Fibroblast of peridontal ligament (primary cell): Measurements from ENCODE around the gene ETV3L.

Experiments used
- DNase-seq: peaks from one replicate; pipeline ENCODE4 v3.0.0-alpha.2; 2010; ENCODE audit errors: extremely low read depth

The ETV3L gene

DNA sequence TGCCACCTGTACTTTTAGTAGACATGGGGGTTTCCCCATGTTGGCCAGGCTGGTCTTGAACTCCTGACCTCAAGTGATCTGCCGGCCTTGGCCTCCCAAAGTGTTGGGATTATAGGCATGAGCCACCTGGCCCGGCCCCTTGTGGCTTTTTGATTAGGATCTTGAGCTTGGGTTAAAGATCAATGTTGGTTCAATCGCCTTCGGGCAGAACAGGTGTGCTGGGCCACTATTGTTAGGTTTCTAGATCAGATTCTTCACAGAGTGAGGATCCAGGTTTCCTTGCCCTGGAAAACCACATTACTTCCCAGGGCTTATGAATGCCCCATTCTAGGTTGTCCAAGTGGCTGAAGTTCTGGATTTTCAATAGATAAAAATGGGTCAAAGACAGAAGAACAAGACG, 32.5 kb upstream of the ETV3L start:
- DNase-seq = no peak

DNA sequence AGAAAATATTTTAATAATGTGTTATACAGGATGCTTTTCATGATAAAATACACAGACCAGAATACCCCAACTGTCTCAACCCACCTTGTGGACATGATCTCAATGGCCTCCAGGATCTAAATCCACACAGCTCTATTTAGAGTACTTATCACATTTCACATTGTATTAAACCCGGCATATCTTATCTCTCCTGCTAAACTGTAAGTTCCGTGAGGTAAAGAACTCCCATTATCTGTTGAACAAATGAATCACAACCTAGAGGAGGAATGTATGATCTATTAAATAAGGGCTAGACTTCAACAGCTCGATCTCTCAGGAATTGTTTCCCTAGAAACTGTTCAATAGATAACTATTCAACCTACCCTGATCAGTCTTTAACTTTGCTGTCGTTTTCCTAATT, 31.7 kb upstream of the ETV3L start:
- DNase-seq = no peak

GRCh38 chr1:157124855-157125254, 25.2 kb upstream of the ETV3L start:
- no peak for DNase-seq

DNA sequence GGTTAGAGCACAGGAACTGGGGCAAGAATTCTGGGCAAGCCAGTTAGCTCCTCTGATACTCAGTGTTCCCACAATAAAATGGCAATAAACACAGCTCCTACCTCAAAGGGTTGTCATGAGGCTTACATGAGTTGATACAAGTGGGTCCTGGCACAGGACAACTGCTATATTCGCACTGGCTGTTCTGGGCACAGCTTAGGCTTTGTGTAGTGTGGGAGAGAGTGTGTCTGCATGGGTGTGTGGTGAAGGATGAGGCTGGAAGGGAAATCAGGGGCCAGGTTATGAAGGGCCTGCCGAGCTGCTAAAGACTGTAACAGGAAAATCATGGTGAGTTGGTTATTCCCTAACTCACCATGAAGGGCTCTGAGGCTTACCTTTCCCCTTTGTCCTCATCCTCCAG, 19.8 kb upstream of the ETV3L start:
- no peak for DNase-seq

DNA sequence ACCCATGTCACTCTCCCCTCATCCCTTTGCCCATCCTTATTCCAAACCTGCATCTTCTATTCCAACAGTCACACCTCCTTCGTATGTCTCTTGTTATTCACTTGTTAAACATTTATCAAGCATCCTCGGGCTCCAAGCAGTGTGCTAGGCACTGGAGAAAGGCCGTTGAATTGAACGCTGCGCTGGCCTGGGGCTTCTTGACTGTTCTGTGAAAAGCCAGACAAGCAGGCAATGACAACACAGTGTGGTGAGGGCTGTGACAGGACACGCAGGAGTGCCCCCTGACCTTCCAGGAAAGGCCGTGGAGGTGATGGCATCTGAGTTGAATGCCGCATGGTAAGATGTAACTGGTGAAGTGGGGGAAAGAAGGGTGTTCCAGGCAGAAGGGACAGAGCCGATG, 19.4 kb upstream of the ETV3L start:
- DNase-seq = no peak

GRCh38 chr1:157117527-157118057, 18.0 kb upstream of the ETV3L start:
- DNase-seq = no peak

- no peak for DNase-seq
Measured at GRCh38 chr1:157116737-157117103, 17.1 kb upstream of the ETV3L start.

- no peak for DNase-seq
Measured at GRCh38 chr1:157115851-157116736, 16.5 kb upstream of the ETV3L start.

DNA sequence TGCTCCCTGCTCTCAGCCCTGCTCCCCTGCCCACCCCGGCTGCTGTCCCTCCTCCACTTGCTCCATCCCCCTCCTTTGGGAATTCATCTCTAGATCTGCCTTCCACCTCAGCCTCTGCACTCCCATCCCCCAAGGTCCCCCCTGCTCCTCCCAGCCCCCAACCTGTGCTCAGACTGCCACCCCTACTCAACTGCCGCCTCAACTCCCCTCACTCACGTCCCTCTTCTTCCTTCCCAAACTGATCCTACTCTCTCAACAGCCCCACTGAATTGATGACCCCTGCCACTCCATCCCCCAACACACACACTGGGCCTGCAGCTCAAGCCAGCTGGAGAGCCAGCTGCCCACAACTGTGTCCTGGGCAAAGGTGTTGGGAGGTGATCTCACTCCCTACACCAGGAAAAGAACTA, 15.8 kb upstream of the ETV3L start:
- DNase-seq = no peak

DNA sequence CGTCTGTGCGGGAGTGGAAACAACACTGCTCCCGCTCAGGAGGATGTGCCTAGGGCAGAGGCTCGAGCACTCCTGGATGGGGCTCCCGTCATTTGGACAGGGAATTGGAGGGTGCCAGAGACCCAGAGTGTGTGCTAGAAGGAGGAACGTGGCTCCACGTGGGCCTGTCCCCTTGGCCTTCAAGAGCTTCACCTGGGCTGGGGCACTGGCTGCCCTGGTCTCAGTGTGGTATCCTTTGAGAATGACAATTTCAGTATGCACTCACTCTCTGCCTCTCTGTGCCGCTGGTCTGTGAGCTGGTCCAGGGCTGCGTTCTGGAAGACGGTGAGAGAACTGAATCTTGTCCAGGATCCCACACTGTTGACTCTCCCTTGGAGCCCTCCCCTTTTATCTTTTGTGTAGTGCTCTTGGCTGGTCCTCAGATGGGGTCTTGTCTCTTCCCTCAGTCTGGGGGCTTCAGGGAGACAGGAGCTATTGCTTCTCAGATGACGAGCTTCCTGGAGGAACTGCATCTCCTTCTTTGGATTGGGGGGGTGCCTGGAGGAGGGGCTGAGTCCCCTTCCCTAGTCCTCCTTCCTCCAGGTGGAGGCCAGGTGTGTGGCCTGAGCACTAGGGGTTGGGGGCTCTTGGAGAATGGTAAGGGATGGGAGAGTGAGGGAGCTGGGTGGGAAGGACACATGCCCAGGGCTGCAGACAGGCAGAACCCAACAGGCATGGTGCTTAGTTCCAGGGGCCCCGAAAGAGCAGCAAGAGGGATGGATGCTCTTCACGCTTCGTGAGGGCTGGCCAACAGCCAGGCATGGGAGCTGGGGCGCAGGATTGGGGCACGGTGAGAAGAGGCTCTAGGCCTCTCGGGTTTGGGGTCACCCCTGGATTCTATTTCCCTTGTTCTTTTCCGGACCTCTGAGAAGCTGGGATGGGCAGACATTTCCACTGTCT, 14.8 kb upstream of the ETV3L start:
- no peak for DNase-seq

GRCh38 chr1:157113631-157114030, 14.0 kb upstream of the ETV3L start:
- DNase-seq = no peak

- no peak for DNase-seq
Measured at GRCh38 chr1:157113106-157113505, 13.5 kb upstream of the ETV3L start.

GRCh38 chr1:157112186-157112867, 12.7 kb upstream of the ETV3L start:
- no peak for DNase-seq

DNA sequence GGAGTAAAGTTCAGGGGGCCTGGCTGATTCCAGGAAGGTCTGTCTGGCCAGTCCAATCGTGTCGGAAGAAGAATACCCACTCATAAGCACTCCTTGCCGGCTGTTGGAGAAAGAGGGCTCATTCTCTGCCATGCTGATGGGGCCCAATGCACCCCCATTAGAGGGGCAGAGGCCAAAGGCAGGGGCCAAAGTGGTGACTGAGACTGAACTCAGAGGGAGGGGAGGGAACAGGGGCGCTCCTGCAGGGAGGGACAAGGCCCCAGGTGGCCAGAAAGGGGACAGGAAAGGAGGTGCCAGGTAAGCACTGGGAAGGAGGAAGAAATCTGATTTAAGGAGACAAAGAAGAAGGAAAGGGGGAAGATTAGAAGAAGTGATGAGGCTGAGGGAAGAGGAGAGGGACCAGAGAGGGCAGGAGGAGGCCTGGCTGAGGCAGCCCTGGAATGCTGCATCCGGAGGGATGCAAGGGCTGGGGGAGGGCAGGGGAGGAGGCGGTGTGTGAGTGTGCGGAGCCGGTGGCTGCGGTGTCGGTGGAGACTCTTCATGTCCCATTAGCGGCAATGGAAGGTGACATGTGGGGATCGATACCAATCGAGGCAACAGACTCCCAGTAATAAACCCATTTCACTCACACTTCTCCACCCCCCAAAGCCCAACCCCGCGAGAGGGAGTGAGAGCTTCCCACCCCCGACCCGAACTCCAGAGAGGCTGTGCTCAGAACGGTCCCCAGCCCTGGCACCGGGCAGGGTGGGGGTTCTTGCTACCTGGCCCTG, 12.0 kb upstream of the ETV3L start:
- no peak for DNase-seq

GRCh38 chr1:157110686-157111085, 11.1 kb upstream of the ETV3L start:
- DNase-seq = no peak

DNA sequence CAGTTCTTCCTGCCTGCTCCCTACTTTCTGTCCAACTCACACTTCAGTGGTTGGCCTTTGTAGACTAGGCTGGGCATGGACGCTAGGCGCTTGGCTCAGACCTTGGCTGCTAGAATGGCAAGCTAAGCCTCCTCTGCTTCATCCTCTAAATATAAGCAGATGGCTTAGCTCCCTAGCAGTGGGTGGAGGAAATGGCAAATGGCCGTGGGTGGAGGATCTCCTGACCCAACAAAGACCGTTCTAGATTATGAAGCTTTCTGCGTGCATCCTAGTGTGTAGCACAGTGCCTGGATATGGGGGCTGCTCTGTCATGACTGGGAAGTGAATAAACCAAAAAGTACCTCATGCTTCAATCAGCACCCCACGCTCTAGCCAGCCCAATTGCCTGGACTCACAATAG, 10.4 kb upstream of the ETV3L start:
- peak; percentile 6 for DNase-seq

DNA sequence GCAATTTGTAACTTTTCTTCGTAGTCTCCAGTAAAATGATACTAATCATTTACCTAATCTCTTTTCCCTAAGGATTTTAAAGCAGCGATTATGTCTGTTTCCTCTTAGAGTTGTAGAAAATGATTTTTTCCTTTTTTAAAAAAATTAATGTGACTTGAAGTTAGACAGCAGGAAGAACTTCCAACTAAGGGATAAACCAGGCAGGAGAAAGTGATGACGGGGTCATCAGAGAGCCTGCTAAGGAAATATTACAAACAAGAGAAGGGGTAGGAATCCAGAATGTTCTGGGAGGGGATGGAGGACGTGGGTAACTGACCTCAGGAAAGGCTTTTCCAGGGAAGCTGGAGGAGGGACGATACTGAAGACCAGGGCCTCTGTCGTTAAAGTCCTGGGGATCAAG, 8.8 kb upstream of the ETV3L start:
- DNase-seq = no peak

DNA sequence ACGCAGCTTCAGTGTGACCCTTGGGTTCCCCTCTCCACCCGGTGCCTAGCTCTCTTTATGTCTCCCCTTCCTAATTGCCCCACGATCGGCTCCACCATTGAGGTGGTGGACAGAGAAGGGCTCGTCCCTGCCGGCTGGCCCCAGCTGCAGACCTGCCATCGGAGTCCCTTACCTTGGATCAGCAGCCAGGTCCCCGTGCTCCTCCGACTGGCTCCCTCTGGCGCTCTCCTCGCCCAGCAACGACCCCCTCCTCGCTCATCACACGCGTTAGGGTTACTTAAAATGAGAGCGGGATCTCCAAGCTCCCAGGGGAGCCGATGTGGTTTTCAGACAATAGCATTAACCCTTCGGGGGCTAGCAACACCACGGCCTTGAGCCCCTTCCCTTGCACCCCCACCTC, 8.1 kb upstream of the ETV3L start:
- no peak for DNase-seq

DNA sequence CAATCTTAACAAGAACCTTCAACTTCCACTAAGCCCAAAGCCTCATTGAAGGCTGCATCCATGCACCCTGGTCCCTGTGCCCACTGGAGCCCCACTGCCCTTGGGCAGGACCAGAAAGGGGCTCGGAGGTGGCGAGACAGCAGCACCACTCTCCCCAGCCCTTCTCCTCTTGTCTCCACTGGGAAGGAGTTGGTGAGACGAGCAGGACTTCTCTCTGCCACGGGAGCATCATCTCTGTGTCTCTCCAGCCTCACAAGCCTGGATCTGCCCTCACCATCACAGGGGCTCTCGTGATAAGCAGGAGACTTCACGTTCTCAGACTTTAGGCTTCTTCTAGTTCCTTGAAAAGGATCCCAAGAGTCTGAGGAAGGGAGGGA, 7.2 kb upstream of the ETV3L start:
- DNase-seq = no peak

DNA sequence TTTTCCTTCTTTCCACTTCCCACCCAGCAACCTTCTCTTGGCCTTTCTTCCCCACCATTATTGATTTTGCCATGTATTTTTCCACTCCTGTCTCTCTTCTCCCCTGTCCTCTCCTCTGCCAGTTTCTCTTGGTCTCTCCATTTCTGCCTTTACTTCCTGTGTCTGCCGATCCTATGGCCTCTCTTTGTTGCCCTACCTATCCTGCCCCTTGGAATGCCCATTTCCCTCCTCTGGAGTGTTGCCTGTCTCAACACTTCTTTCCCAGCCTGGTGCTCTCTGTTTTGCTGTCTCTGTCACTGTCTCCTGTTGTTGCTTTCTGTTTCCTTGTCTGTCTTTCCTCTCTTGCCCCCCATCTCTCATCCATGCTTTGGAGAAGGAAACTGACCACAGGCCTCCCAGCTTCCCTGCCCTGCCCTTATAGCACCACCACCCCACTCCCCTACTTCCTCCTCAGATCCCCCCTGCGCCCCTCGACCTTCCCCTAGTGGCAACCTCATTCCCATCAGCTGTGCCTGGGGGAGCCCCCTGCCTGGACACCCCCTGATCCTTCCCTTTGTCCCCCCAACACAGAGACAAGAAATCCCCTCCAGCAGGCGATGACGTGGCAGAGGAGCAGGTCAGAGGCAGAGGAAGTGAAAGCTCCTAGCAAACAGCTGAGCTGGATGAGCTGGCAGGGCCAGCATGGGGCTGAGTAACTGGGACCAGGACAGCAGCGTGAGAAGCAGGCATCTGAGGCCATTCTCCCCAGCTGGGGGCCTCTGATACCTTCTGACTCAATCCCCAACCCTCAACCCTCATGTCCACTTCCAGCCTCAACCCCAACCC, 6.6 kb upstream of the ETV3L start:
- DNase-seq = peak; percentile 70
